HG02763 (cell line): ENCODE measurements around the gene BCAR3.

Source experiments
- ATAC-seq: cut with Tn5 transposase; IDR thresholded peaks from one replicate; pipeline ENCODE4 v1.9.1; 2021; ENCODE audit warnings: mild to moderate bottlenecking, moderate library complexity; ENCODE audit not compliant: unreplicated experiment

The BCAR3 gene

DNA sequence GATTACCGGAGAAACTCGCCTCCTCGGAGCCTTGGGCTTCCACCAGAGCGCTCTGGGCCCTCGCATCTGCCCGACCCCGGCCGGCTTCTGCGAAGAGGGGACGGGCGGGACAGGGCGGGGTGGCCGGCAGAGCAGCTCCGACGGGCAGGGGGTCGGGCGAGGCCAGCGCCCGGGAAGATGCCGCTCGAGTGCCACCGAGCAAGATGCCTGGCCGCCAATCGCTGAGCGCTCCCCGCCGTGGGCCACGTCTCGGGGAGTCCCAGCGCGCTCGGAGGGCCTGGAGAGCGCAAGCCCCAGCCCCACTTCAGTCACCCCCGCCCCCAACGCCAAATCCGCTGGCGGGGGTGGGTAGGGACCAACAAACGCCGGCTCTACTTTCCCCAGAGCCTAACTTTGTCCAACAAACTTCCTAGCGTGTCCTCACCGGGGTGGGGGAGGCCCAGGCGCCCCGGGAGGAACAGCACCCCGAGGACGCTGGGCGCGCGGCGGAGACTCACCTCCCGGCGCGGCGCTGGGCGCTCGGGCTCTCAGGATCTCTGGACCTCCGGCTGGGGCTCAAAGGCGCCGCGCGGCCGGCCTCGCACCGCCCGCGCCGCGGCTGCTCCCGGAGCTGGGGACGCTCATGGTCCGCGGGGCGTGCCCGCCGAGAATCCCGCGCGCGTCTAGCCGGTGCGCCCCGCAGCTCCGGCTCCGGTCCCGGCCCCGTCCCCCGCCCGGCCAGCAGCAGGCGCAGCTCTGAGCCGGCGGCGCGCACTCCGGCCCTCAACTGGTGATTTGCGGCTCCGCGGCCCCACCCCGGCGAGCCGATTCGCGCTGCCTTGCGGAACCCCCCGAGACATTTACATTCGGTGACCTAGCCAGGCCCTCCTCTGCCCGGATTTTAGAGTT lies at the start of gene BCAR3:
TSS of gene BCAR3 (minus strand) at position 737 of the 888 bp plus-strand sequence. CDS start 6,907 bp downstream, outside the sequence.
- peak; percentile 69 for ATAC-seq

DNA sequence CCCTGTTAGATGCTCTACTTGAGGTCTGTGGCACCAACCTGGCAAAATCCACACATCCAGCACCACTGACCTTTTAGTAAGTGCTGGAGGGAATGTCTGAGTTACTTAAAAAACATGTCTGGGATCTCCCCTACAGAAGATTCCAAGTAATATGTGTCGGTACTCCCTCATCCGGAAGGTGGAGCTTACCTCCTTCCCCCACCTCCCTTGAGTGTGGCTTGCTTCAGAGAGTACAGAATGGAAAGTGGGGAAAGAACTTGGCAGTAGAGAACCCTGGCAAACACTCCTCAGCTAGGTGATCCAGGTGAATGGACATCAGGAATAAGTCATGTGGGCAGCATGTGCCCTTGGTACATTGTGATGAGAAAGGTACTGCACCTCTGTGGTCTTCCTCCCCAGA lies 49.0 kb upstream of the BCAR3 start:
- ATAC-seq, result no peak

DNA sequence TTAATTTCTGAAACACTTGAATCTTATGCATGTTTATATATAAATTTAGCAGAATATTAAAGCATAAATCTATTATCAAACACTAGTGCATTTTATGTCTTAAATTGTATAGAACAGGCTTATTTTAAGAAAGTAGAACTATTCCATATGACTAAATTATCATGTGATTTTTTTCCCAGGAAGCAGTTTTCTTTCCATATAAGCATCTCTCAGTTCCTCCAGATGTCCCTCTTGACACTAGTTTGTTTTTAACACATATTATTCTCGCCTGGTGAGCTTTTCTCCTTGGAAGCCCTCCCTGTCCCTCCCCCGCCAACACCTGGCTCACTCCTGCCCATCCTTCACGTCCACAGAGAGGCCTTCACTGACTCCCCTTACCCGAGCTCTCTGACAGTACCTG lies 48.3 kb upstream of the BCAR3 start:
- ATAC-seq, result no peak

DNA sequence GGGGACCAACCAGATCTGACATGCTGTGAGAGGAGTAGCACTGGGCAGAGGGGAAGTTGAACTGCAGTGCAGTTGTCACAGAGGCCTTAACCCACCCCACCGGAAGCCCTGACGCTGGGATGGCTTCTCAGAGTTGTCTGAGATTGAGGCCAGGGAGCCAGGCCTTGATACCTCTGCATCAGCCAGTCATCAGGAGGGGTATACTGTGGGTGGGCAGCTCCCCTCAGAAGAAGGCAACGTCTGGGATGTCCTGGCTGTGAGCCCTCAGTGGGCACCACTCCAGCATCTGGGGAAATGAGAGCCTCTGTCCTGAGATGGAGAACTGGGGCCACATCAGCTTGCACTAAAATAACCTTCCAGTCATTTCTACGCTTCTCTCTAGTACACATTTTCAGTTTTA lies 47.9 kb upstream of the BCAR3 start:
- ATAC-seq, result no peak

DNA sequence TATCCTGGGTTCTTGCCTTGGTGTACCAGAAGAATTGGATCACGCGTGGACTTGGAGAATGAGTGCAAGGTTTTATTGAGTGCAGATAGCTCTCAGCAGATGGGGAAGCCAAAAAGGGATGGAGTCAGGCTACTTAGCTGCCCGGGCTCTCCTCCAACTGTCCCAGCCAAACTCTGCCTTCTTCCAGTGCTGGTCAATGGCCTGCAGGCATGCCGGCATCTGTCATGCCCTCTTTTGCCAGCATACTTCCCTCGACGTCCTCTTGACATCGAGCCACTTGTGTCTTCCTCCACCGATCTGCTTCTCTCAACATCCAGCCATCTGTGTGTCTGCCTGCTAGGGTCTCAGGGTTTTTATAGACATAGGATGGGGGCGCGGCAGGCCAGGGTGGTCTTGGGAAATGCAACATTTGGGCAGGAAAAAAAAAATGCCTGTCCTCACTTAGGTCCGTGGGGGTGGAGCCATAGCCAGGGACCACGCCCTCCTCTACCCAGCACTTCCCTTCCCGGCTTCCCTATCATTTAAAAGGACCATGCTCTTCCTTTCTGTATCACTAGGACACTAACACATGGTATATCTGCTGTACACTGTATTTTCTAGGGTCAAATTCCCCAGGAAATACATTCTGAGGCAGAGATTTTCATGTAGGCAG lies 47.0 kb upstream of the BCAR3 start:
- ATAC-seq, result no peak

DNA sequence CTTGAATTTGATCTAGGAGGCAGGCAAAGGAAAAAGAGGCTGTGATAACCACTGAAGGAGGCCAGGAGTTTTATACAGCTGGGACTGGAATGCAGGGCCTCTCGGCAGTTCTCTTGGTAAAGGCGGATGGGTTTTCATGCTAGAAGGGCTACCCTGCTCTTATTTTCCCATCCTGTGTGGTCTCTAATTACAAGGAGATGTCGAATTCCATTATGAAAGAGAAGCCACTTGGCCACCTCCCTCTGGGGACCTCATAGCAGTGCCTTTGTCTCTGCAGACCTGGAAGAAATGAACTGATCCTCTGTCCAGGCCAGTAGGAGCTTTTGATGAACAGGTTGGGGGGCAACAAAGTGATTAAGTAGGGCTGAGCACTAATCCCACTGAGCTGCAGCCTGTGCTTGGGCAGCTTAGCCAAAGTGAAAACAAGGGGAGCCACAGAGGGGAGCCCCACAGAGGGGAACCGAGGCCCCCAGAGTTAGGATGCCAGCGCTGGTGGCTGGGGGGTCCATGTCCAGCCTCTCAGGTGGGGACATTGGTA lies 42.2 kb upstream of the BCAR3 start:
- ATAC-seq, result no peak

DNA sequence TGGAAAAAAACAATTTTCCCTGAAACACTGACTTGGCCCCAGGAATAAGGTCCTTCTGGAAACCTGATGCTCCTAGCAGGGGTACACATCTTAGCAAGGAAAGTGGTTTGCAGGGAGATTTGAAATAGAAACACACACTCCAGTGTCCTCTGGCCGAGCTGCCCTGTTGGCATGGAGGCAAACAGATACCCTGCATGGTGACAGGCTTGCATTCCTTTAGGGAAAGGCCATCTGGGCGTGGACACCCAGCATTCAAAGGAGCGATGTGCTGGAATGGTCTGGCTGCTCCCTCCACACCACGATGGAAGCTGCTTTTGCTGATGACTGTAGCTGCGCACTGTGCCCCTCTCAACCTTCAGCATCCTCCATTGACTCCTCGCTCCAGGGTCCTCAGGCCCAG lies 41.5 kb upstream of the BCAR3 start:
- ATAC-seq, result no peak

DNA sequence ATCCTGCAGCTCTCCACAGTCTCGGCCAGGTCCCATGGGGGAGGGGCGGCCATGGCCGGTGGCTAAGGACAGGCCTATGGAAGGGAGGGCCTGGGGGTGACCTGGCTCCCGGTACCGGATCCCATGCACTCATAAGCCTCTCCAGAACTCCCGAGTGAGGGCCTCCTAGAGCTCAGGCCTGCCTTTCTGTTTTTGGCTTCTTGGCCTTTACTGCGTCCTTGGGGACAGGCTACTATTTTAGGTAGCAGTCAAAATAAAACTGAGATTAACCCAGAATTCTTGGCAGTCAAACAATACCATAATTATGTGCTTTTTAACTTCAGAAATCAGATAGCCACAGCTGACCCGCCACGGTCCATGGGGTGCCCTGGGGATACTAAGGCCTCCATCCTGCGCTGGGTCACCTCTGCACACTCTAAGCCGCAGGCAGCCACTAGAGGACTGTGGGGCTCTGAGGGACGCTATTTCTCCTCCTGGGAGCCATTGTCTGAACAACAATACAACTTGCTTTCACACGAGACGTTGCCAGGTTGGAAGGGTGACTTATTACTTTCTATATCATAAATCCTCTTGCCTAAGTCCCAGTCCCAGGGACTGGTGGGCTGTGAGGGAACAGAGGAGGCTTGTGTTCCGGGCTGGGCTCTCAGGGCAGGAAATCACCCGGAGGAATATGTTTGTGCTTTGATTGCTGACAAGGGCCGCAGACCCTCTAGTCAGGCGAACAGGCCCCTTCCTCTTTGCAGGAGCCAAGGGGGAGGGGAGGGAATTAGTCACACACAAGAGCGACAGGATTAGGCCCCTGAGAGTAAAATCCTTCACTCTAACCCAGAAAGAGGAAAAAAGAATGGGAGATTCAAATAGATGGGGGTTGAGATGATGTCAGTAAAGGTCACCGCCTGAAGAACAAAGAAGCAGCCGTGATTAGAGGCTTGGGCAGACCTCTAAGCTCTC lies 40.7 kb upstream of the BCAR3 start:
- no peak for ATAC-seq

DNA sequence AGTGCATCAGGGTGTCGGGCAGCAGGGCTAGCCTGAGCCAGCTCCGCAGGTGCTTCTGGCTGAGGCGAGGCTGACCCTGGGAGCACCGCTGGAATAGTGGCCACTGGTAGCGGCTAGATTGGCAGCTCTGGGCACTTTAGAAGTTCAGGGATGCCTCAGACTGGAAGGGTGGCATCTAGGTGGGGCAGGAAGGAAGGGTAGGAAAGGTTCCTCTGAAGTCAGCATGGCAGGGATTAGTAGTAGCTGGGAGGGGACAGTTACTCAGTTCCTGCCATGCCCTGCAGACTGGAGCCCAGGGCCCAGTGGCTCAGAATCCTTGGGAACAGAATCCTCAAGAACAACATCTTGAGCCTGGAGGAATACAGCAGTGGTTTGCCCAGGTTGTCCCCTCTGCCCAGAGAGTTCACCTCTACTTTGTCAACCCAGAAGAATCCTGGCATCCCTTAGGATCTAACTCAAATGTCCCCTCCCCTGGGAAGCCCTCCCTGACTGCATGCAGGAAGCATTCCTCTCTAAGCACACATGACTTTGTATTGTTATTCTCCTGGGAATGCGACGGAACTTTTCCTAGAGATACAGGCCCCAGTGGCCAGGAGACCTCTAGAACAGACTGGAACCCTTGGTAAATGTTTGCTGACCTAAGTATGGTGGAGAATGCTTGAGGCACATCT lies 39.5 kb upstream of the BCAR3 start:
- no peak for ATAC-seq

DNA sequence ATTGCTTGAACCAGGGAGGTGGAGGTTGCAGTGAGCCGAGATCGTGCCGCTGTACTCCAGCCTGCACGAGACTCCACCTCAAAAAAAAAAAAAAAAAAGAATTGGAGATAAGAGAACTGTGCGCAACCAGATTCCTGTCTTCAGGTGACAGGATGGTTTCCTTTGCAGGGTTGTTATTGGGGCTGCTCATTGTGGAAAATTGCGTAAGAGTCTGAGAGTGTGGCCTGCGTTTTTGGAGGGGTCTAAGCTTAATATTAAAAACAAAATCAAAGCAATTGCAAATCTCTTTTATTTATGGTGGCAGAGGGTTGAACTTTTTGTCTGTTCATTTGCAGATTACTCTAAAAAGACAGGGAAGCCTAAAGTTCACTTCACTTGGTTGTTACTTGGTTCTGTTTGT lies 36.0 kb upstream of the BCAR3 start:
- ATAC-seq, result no peak

DNA sequence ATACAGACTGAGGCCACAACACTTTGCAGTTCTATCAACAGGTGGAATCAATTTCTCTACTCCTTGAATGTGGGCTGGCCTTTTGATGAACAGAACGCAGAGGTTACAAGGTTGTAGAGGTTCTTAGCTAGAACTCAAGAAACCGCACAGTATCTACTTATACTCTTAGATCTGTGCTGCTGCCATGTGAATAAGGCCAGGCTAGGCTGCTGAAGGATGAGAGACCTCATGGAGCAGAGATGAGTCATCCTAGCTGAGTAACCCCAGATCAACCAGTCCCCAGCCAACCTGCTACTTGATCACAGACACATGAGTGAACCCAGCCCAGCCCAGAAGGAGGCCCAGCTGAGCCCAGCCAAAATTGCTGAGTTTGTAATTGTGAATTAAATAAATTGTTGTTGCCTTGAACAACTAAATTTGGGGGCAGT lies 35.3 kb upstream of the BCAR3 start:
- ATAC-seq, result no peak

DNA sequence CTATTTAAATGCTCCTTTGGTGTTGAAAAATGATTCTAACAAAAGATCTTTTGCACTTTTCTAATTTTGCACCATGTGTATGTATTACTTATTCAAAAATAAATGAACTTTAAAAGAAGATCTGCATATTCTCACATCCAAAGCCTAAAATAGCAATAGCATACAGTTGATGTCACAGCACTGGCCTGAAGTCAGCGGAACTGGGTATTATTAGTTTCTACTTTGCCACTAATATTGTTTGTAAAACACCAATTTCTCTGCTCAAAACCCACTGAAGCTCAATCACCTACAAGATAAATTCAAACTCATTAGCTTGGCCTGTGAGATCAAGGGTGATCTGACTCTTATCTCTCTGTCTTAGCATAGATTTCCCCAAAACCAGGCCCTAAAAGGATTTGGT lies 34.5 kb upstream of the BCAR3 start:
- ATAC-seq, result no peak

DNA sequence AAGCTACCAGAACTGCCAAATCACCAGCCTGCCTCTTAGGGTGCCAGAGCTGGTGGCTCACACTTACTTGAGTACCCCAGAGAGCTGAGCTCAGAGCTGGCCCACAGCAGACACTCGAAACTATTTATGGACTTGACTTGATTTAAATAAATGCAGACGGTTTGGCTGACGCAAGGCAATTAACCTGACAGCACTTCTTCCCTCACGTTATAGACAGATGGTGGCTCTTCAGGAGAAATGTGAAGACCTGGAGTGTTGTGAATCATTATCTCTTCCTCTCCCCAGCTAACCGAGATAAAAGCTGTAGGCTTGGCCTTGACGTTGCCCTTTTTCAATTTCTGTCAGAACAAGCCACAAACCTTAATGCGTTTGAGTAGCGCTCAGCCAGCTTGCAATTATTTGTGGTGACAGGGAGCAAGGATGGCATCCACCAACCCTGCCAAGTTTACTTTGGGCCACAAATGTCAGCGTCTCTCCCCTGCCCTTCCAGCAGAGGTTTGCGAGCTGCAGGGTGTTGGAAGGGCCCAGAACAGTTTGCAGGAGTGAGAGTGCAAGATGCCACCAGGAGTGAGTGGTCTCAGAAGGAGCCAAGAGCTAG lies 34.0 kb upstream of the BCAR3 start:
- no peak for ATAC-seq

DNA sequence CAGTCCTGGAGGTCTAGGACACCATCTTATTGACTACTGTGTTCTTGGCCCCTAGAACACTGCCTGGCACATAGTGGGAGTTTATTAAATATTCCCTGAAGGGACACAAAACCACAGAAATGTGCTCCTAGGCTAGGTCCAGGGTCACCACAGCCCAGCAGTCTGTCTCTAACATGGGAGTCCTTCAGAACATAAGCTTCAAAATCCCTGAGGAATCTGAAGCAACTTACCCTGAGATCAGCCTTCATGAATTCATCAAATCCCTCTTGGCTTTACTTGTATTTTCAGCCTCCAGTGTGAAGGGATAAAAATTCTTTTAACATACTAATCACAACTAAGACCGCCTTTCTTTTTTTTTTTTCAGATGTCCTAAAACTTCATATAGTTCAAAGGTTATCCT lies 32.7 kb upstream of the BCAR3 start:
- no peak for ATAC-seq

DNA sequence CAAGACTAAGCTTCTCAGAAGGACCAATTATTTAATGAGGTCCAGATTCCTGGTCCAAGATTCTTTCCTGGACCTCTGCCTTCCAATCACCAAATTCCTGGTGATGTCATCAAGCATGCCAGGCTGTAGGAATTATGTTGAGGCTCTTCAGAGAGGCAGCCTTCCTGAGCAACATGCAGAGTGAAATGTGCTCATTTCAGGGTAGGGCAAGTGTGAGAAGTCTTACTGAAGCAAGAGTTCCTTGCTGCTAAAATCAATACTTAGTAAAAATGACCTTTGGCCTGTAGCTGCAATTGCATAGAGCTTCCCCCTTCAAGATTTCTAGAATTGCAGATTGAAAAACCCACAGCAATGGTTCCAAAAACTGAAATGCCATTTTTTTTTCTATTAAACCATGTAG lies 31.7 kb upstream of the BCAR3 start:
- ATAC-seq, result no peak

DNA sequence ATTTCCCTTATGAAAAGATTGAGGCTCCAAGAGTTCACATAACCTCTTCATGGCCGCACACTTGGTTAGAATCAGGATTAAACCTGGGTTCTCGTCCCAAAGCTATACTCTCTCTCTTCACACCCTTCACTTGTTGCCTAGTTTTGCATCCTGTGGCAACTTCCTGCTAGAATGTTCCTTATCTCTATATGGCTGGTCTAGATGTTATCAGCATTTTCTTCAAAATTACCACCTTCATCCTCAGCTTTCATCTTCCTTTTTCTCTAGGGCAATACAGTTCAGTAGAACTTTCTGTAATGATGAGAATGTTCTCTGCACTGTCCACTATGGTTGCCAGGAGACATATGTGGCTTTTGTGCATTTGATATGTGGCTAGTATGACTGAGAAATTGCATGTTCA lies 31.1 kb upstream of the BCAR3 start:
- no peak for ATAC-seq

DNA sequence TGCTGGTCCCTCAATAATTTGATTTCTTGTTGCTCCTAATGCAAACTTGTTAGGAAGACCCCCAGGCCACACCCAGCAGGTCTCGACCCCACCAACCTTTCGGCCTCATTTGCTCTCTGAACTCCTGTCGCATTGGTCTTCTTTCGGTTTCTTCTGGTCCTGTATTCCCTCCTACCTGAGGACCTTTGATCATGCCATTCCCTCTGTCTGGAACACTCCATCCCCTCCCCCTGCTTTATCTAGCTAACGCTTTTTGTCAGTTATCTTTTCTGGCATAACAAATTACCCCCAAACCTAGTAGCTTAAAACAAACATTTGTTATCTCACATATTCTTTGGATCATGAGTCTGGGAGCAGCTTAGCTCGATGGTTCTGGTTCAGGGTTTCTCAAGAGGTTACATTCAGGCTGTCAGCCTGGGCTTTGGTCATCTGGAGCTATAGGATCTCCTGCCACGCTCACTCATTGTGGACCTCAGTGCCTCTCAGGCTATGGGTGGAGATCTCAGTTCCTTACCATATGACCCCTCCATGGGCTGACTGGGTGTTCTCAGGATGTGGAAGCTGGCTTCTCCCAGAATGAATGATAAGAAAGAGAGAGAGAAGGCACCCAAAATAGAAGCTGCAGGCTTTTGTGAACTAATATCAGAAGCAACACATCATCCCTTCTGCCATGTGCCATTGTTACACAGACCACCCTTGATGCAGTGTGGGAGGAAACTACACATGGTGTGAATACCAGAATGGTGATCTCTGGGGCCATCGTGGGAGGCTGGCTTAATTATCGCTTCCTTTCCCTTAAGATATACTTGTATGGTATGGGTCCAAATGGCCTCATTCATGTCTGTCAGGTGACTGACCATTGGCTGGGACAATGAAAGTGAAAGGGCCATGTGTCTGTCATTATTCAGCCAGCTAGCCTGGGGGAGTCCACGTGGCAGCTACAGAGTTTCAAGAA lies 29.1 kb upstream of the BCAR3 start:
- no peak for ATAC-seq

DNA sequence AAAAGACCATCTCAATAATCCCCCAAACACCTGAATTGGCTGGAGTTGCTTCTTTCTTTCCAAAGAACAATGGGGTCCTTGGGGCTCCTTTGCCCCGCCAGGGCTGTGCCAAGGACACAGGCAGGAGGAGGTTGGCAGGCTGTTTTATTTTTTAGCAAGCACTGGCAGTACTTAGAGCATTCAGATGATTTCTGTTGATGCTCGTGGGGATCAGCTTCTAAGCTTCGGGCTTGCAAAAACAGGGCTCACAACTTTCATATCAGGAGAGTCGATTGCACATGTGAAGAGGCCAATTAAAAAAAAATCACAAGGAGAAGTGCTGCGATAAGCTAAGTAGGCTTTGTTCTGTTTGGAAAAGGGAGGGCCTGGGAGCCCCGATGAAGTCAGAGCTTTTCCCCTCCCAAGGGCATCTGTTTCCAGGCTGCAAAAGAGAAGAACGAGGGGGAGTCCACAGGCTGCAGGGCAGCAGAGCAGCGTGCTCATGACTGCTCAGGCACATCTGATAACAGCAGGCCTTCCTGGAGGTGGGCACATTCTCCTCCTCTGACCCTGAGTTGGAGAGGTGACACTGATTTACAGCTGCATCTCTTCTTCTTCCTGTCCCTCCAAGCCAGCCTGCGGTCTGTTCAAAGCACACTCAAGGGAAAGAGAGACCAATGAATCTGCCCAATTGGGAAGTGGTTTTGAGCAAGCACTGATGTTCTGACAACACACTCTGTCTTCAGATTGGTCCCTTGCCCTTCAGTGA lies 27.3 kb upstream of the BCAR3 start:
- no peak for ATAC-seq
